Stimulated activated CD4-positive, alpha-beta T cell treated with anti-CD3 and anti-CD28 coated beads, Interleukin-2, amount 100 ng/mL, for 24 hours (primary cell): ENCODE measurements around the gene TFCP2L1.

Source experiments
- DNase-seq, 2 donors: peaks; one replicate each; pipeline ENCODE4 v3.0.0-alpha.2; 2020

TFCP2L1 gene

DNA sequence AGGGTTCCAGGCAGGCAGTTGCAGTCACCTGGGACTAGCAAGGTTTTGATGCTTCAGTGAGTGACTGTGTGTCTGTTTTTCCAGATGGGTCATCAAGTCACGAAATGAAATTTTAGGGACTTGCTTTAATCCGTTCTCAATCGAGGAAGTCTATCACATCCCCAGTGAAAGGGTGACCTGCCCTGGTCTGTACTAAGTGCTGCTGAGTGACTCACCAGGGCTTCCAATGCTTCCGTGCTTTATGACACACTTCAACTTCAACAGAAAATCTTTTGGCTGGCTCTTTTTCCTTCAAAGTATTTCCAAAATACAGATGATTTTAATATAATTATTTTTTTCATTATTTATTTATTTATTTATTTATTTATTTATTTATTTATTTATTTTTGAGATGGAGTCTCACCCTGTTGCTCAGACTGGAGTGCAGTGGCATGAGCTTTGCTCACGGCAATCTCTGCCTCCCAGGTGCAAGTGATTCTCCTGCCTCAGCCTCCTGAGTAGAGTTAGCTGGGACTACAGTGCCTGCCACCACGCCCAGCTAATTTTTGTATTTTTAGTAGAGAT lies 18.4 kb downstream of the TFCP2L1 start:
- no peak for DNase-seq

DNA sequence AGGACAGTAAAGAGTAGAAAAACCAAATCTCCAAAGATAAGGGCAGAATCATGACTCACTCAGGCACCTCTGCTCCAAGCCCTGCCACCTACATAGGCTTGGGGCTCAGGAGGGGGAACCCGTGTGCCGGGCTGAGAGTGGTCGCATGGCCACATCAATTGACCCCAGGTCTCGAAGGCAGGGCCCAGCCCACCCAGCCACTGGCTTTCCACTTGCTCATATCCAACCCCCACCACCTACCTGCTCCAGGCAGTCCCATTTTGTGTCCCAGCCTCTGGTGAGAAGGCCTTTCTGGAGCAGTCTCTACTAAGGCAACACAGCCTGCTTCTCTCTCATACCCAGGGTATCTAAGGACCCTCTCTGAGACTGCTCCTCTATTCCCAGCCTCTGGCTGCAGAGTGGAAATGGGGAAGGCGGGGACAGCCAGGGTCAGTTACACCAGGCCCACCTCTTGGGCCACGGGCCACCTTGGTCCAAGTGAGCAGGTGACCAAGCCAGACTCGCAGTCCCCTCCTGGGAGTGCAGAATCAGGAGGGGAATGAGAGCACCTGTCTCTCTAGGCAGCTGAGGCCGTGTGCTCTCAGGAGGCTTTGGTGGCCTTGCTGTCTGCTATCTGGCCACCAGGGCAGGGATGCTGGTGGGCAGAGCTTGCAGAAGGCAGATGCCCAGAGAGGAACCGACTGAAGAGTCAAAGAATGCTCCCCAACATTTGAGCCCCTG lies 20.8 kb downstream of the TFCP2L1 start:
- no peak for DNase-seq

DNA sequence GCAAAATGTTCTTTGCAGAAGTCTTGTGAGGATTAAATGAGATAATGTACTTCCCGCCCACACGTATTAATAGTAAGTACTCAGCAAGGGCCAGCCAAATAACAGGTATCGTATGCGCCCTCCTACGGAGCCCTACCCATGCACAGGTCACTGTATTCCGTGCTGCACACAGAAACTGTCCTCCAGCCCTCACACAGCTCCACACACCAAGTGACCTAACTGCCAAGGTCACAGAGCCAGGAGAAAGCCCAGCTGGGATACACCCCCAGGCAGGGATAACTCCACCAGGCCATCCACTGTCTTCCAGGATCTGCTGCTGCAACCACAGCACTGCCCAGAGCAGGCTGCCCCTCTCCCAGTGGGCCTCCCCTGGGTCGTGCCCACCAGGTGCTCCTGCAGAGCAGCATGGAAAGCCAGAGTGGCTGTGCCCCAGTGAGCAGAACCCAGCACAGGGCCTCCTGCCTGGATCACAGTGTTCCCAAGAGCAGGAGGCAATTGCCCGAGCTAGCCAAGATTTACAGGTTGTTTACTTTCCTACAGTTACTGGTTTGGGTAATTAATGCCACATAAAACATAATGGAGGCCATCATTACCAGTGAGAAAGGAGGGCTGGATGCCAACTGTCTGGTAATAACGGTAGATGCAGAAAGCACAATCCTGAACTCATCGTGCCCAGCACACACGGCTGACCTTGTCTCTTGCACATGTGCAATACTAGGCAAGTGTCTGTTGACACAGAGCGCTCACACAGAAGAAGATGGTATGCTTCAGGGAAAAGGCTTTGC lies 24.4 kb downstream of the TFCP2L1 start:
- DNase-seq = no peak

DNA sequence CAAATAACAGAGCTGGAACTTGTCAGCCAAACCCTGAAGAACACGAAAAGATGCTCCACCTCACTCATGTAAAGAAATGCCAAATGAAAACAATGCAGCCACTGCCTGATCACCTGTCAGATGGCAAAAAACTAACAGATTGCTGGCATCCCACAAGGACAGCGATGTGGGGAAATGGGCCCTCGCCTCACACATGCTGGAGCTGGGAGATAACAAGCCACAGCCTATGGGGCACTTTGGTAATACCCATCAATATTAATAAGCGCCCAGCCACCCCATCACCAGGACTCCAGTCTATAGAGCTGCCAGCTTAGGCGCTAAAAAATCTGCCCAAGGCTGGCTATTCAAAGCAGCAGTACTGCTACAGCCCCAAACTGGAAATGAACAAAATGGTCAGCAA lies 27.0 kb downstream of the TFCP2L1 start:
- no peak for DNase-seq

- no peak for DNase-seq
These were observed 27.5 kb downstream of the TFCP2L1 start for GRCh38 chr2:121257480-121257840.

DNA sequence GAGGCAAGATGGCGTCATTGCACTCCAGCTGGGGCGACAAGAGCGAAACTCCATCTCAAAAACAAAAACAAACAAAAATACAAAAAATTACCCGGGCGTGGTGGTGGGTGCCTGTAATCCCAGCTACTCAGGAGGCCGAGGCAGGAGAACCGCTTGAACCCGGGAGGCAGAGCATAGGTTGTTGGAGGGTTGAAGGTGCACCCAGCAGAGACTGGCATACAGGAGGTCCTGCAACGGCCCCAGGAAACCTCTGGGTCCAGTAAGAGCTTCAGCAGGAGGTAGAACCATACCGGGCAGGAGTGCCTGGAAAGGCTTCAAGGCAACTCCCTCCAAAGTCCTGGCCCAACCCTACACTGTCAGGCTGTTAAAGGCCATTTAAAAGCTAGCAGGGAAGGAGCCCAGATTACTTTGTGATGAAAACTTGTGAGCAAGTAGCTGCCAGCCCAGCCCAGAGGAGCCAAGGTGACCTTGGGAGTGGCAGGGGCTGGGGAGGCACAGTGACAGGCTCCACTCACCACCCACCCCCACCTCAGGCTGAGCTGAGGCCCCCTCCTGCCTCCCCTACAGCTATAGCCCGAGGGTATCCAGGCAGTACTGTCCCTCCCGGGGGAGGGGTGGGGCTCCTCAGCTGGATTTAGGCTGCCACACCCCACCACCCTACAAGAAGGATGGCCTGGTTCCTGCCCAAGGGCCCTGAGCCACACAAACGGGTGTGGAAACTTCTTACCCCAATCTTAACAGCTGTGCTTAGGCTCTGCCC lies 28.1 kb downstream of the TFCP2L1 start:
- no peak for DNase-seq

DNA sequence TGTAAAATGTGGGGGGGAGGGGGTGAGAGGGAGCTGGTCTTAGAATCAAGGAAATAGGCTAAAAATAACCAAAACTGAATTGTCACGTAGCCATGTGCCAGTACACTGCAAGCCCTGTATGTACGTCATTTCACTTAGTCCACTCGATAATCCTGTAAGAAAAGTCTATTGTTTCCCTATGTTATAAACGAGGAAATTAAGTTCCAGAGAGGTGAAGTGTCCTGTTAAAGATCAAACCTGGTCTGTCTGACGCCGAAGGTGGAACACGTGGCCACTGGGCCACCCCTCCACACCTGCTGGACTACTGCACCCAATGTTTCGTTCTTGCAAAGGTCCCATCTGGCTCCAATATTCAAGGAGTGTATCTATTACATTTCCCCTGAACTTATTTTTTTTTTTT lies 29.6 kb downstream of the TFCP2L1 start:
- no peak for DNase-seq

- no peak for DNase-seq
These were observed 30.3 kb downstream of the TFCP2L1 start for GRCh38 chr2:121254748-121255147.

DNA sequence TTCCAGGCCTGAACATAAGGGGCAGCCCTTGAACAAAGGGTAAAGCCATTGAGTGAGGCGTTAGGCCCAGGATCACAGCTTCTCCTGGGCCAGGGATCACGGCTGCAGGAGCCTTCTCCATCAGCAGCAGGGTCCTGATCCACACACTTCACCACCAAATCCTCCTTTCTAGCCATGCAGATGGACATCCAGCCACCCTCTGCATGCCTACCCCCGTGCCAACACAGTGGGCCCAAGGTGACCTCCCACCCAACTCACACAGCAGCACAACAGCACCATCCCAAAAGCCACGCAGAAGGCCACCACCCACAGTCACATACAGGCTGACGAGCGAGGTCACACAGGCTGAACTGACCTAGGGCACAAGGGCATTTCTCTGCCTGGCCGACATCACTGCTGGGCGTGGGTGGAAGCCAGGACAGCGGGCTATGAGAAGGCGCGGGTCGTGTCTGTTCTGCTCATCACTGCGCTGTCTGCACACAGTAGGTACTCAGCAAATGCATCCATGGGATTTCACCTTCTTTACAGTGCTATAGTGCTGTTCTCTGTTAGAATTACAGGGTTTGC lies 31.2 kb downstream of the TFCP2L1 start:
- no peak for DNase-seq

DNA sequence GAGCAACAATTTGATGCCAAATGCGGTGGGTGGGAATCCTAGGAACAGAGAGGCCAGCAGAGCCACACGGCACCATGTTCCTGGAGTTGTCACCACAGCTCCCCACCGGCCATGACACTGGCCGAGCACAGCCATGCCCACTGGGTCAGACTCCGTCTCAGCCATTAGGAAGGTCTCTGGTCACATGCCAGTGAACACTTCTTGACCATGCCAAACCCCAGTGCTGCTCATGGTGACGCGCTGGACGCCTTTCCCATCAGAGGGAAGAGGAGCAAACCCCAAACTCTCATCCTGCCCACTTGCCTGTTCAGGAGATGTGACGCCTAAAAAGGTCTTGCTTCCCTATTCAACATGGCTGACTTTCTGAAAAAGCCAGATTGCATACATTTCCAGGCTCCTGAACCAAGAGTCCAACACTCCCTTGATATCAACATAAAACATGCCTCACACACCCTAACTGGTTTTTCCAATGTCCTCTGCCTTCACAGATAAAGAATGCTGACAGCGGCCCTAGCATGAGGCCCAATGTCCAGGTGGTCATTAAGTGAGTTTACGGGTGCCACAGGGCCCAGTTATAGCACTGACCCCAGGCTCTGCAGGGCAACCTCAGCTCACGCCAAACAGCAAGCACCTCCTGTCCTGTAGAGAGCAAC lies 31.9 kb downstream of the TFCP2L1 start:
- DNase-seq = no peak

GRCh38 chr2:121251497-121251896 lies 33.5 kb downstream of the TFCP2L1 start:
- DNase-seq = no peak

DNA sequence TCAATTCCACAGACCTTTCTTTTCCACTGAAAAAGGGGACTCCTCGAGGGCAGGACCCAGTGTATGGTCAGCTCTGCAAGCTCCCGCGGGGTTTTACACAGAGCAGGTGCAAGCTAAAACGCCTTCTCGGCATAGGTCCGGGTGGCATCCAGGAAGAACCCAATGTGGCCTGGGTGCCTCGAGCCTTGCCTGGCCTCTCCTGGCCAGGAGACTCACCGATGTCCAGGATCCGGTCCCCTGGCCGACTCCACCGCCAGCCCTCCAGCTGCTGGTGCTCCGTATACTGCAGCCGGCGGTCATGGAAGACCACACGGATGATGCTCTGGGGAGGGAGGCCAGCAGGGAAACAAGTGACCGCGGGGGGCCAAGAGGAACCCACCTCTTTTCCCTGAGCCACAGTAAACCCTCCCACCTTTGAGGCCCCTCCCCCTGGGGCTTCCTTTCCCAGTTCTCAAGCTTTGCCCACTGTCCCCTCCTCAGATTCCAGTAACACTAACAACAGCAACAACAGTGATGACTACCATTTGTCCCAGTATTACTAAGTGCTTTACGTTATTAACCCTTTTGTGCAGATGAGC lies 36.1 kb downstream of the TFCP2L1 start:
- no peak for DNase-seq

- DNase-seq = no peak
These were observed 37.0 kb downstream of the TFCP2L1 start for GRCh38 chr2:121247971-121248370.

GRCh38 chr2:121247534-121247933 lies 37.5 kb downstream of the TFCP2L1 start:
- no peak for DNase-seq

DNA sequence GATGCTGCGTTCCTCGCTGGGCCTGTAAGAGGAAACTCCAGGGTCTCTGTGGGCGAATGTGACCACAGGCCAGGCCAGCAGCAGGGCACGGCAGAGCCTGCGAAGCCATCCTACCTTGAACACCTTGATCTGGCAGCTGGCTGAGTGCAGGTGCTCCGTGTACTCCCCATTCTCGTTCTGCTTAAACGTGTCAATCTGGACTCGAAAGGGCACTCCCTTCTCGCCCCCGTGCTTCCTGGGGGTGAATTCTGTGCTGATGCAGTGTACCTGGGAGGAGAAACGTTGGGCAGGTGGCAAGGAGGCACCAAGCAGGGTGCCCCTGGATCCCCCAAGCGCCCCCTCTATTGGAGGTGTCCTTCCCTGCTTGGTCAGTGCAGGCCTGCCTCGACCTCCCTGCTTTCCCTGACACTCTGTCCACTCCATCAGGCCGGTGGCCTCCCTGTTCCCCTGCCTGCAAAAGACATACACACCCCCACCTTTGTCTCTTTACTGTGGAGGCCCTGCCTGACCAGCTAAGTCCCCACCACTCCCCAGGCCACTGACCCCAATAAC lies 38.2 kb downstream of the TFCP2L1 start:
- DNase-seq = no peak

DNA sequence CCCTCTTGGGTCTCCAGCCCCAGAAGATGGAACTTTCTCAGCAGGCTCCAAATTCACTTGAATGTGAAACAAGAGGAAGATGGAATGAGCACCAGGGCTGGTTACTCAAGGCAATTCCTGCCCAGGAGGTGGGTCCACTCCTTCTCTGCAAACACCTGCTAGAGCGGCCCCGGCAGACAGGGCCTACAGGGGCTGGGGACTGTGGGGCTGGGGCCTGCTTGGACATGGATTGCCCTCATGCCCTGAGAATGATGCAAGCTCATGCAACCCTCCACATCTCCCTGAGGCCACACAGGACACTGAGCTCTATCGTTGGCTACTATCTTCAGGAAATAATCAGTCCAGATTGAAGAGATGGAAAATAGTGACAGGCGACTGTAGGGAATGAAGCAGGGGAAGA lies 39.1 kb downstream of the TFCP2L1 start:
- DNase-seq = no peak

- no peak for DNase-seq
These were observed 39.7 kb downstream of the TFCP2L1 start for GRCh38 chr2:121245120-121245820.

DNA sequence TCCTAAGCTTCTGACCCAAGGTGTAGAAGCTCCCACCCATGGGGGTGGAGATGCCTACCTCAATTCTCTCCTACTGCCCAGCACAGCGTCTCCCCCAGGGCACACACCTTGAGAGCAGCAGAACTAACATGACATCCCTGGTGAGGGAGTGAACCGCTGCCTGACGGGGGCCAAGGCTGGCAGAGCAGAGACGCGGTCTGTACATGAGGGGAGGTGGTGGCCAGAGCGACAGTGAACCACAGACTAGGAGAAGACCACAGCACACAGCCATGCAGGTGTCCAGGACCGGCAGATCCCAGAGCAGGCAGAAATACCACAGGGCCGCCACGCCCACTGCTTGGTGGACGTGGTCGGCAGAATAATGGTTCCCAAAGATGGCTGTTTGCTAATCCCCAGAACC lies 40.4 kb downstream of the TFCP2L1 start:
- DNase-seq = no peak

GRCh38 chr2:121243821-121244460 lies 41.1 kb downstream of the TFCP2L1 start:
- DNase-seq = no peak

- DNase-seq = no peak
These were observed 42.0 kb downstream of the TFCP2L1 start for GRCh38 chr2:121242976-121243375.
